Measurements from ENCODE around the gene ANTXR2. TPM values are rescaled to one million over a fixed set of nuclear protein-coding genes. Genes with fewer than 3 reads are reported as not detected.

ANTXR2 gene
- total RNA-seq, 1 experiment from 2014 or later, result 10.0 TPM

DNA sequence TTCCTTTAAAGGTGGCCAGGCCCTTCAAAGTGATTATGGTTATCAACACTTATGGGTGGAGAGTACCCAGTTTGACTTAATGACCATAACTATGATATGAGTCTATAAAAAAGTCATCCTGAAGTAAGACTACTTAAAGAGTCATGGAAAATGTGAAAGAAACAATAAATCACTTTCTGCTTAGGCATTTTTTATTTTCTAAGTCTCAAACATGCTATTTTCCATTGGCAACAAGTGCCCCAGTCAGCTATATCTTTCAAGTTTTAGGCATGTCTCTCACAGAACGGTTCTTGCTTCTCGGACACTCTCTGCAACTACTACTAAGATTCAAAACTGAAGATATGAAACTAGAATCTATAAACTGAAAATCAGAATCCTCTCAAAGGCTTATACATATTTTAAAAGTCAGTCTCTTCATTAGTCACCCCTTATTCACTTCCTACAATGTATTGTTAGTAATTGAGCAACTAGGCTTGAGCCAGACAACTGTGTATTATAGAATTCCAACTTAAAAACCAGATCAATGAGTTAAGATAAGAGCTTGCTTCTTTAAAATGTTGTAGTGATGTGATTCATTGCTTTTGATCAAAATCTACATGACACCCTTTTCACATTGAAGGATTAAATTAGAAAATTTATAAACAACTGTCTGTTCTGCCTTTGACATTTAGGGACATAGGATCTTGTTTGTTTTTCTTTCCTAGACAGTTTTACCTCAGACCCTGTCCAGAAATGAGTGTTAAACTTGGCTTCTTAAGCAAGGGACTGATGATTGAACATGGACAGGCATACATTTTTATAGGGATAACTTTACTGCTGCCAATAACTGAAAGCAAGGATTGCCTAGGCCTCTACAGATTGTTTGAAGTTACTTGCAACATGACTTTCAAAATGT is 2.9 kb downstream of the ANTXR2 start:
- no peak for DNase-seq (ENCODE audit: low read depth)

- no peak for DNase-seq (ENCODE audit: low read depth)
Observed at GRCh38 chr4:80069108-80069836, 3.8 kb downstream of the ANTXR2 start.

- DNase-seq (ENCODE audit: low read depth), result no peak
Observed at GRCh38 chr4:80065601-80066000, 7.4 kb downstream of the ANTXR2 start.

GRCh38 chr4:80062527-80062926 is 10.5 kb downstream of the ANTXR2 start:
- no peak for DNase-seq (ENCODE audit: low read depth)

GRCh38 chr4:80060804-80061203 is 12.2 kb downstream of the ANTXR2 start:
- no peak for DNase-seq (ENCODE audit: low read depth)

GRCh38 chr4:80058740-80059139 is 14.3 kb downstream of the ANTXR2 start:
- DNase-seq (ENCODE audit: low read depth), result no peak

GRCh38 chr4:80054375-80054774 is 18.7 kb downstream of the ANTXR2 start:
- DNase-seq (ENCODE audit: low read depth), result no peak

DNA sequence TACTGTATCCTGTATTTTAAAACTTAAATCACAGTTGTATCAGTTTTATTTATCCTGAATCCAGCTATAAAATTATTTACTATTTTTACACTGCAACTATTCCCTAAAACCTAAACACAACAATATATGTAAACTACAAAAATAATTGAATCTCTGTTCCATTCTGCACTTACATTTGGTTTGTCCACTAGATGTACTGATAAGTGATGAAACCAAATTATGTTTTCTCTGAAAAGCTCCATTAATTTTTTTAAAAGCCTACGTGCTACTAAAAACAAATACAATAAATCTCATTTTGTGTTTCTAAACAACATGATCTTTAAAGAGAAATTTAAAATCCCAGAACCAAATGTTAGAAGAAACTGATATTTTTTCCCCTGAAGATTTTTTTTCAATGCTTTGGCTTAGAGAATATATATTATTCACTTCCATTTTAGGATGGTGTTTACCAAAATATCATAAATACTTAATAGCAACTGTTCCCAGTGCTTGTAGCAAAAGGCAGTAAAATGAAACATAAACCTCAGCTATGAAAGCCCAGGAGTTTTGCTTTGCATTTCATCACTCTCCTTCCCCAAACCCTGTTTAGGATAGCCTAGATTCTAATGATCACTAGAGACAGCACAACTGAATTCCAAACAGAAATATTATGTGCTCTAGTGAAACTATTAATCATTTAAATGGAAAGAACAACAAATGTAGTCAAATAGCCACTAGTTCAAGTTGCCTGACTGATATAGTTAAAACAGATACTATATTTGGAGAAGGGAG is 19.7 kb downstream of the ANTXR2 start:
- no peak for DNase-seq (ENCODE audit: low read depth)

- DNase-seq (ENCODE audit: low read depth), result no peak
Observed at GRCh38 chr4:80049813-80050534, 23.1 kb downstream of the ANTXR2 start.

- no peak for DNase-seq (ENCODE audit: low read depth)
Observed at GRCh38 chr4:80049402-80049801, 23.6 kb downstream of the ANTXR2 start.

DNA sequence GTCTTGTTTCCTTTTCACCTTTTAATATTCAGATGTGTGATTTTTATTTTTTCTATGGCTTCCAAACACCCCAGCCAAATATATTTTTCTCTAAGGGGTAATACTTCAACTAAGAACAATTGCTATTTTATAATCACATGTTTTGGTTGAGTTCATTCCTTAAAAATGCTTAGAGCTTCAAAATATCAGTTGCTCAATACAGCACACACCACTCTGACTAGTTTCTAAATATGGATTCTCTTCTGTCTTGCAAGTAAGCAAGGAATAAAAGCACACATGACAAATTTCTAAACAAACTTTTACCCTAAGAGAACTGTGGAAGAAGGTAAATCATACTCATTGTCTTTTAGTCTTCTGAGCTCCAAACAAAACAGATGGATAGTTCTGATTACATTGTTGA is 27.2 kb downstream of the ANTXR2 start:
- DNase-seq (ENCODE audit: low read depth), result no peak

GRCh38 chr4:80043541-80043940 is 29.5 kb downstream of the ANTXR2 start:
- DNase-seq (ENCODE audit: low read depth), result no peak

DNA sequence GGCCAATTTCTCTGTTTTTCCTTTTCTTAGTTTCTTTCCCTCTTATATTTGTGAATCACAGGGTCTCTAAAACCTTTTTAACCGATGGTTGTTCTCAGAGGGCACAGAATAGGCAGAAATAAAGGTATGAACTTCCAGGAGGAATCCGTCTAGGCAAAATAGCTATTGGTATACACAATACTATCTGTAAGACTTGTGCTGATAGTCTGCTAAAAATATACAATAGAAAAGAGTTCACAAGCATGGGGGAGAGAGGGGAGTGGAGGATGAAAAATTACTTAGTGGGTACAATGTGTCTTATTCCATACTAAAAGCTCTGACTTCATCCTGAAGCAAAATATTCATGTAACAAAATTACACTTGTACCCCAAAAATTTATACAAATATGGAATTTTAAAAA is 30.2 kb downstream of the ANTXR2 start:
- no peak for DNase-seq (ENCODE audit: low read depth)

- no peak for DNase-seq (ENCODE audit: low read depth)
Observed at GRCh38 chr4:80037864-80038263, 35.2 kb downstream of the ANTXR2 start.

GRCh38 chr4:80036949-80037685 is 35.9 kb downstream of the ANTXR2 start:
- DNase-seq (ENCODE audit: low read depth), result no peak

- DNase-seq (ENCODE audit: low read depth), result no peak
Observed at GRCh38 chr4:80036306-80036705, 36.7 kb downstream of the ANTXR2 start.

DNA sequence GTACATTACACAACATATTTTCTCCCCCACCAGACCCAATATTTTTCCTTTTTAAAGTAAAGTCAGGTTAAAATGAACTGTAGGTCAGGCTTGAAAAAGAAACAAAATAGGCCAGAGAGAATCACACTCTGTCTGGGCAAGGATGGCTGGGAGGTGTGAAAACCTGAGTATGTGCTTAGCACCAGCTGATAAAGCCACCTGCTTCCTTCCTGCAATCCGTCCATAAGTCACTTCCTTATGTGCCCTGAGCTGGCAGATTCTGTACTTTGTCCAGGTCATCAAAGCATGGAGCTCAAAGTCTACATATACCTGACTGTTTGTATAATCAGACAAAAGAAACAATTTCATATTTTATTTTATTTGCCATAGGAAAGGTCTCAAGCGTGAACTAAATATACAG is 37.7 kb downstream of the ANTXR2 start:
- no peak for DNase-seq (ENCODE audit: low read depth)

DNA sequence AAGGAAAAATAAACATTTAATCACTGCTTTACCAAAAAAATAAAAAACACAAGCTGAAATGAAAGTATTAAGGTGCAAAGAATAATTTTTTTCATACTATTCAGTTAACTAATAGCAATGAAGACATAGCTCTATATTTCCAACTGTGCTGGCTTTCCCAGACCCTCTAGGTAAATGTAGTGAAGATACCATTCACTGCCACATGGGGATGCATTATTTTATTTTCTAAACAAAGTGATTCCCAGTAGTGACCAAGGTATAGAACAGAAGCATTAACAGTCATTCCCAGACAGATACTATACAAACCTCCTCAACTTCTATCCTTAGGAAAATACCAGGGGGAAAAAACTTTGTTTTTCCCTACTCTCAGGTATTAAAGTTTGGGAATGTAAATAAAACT is 39.4 kb downstream of the ANTXR2 start:
- no peak for DNase-seq (ENCODE audit: low read depth)

DNA sequence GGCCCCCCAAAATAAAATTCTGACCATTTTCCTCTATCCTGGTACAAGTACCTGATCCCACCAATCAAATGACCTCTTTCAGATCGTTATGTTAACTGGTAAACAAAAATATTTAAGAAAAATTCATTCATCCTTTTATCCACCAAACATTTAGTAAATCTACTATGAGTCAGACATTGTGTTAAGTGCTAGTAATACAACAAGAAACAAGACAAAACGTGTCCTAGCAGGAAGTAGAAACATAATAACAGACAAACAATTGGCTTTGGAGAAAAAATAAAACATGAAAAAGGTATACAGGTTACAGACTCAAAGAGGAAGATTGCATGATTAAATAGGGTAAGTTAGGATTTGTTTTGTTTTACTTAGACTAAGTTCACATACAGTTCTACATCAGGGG is 43.7 kb downstream of the ANTXR2 start:
- DNase-seq (ENCODE audit: low read depth), result no peak

GRCh38 chr4:80027611-80028010 is 45.4 kb downstream of the ANTXR2 start:
- DNase-seq (ENCODE audit: low read depth), result no peak

- peak; percentile 2 for DNase-seq (ENCODE audit: low read depth)
Observed at GRCh38 chr4:80026100-80026499, 46.9 kb downstream of the ANTXR2 start.
